DOHH2 (cell line): ENCODE measurements around the gene CRADD.

ENCODE experiments used
- CTCF ChIP-seq: fragments of 200-600 bp; sonication (generic); IDR thresholded peaks from one replicate; pipeline ENCODE4 v1.5.1; 2014; ENCODE audit warnings: antibody characterized with exemption, mild to moderate bottlenecking, low read depth, low read length; ENCODE audit not compliant: poor library complexity, severe bottlenecking
- EZH2phosphoT487 ChIP-seq: fragments of 200-600 bp; sonication (generic); IDR thresholded peaks from 2 replicates; pipeline ENCODE4 v1.6.1; 2017; ENCODE audit warnings: borderline replicate concordance, mild to moderate bottlenecking, antibody characterized with exemption, low read length, moderate library complexity, mixed read lengths

- TF ChIP-seq CTCF = no peak
- no peak for TF ChIP-seq EZH2phosphoT487
Observed at GRCh38 chr12:93827179-93827578, 150.0 kb downstream of the CRADD start.
